Measurements from ENCODE around the gene CTCF. TPM values are rescaled to one million over a fixed set of nuclear protein-coding genes. Genes with fewer than 3 reads are reported as not detected.

The CTCF gene
- total RNA-seq, 1 experiment from 2014 or later, result 33.1 TPM

- no TSS peak for BruUV-seq (replicated peaks)
- intact Hi-C loops (cut with micrococcal nuclease; ENCODE audit: unreplicated experiment) (loop anchor here (10.0 kb wide), 1 partner anchor 129 kb away; the partner anchor contains the start of genes RANBP10 and TSNAXIP1), in situ Hi-C loops (cut with HindIII; ENCODE audit: low pct_unique_long_range_greater_than_20kb, low sequenced_read_pairs) (no loop called here)
- no peak for TF ChIP-seq POLR2AphosphoS5 (IDR thresholded peaks at IDR 0.05; ENCODE audit: low read depth, low read length)
- no peak for TF ChIP-seq REST (IDR thresholded peaks at IDR 0.05; ENCODE audit: insufficient read depth in 1 of 2, low read depth in 2 of 2, low read length in 1 of 2)
- ATAC-seq, result no peak
- H3K9me3 ChIP-seq (ENCODE audit: control insufficient read depth, insufficient read depth, low read depth, low read length), result no peaks in the 10 kb centered on the region
- no peak for DNase-seq (ENCODE audit: low read depth, low spot score)
- no peak overlapping the region for H3K4me3 ChIP-seq (ENCODE audit: low read depth in 2 of 2, low read length in 2 of 2)
- ChIA-PET CTCF (no interaction called here), POLR2A (no interaction called here)
- no peaks in the 10 kb centered on the region; the same call in 1 of the 2 replicates for H3K36me3 ChIP-seq (ENCODE audit: control insufficient read depth, insufficient read depth, low read length)
- H3K27me3 ChIP-seq (ENCODE audit: control insufficient read depth, insufficient read depth, low read length), result no peaks in the 10 kb centered on the region
- no peak overlapping the region for H3K27ac ChIP-seq (ENCODE audit: low read length)
- no peaks in the 10 kb centered on the region for H3K4me1 ChIP-seq (ENCODE audit: control insufficient read depth, insufficient read depth, low read length)
Measured at GRCh38 chr16:67675999-67676398, 113.7 kb downstream of the CTCF start.

GRCh38 chr16:67676516-67676915, 114.2 kb downstream of the CTCF start:
- Histone ChIP-seq H3K9me3 (ENCODE audit: control insufficient read depth, insufficient read depth, low read depth, low read length) (no peaks in the 10 kb centered on the region), H3K4me1 (ENCODE audit: control insufficient read depth, insufficient read depth, low read length) (no peaks in the 10 kb centered on the region), H3K27me3 (ENCODE audit: control insufficient read depth, insufficient read depth, low read length) (no peaks in the 10 kb centered on the region), H3K4me3 (ENCODE audit: low read depth in 2 of 2, low read length in 2 of 2) (no peak overlapping the region), H3K36me3 (ENCODE audit: control insufficient read depth, insufficient read depth, low read length) (no peaks in the 10 kb centered on the region; the same call in 1 of the 2 replicates), H3K27ac (ENCODE audit: low read length) (no peak overlapping the region)
- POLR2A ChIA-PET, result no interaction called here
- TF ChIP-seq SIN3A (IDR thresholded peaks at IDR 0.05; ENCODE audit: borderline replicate concordance, insufficient read depth, low read depth, low read length) (no peak), CTCF (IDR thresholded peaks at IDR 0.05) (no peak), REST (IDR thresholded peaks at IDR 0.05; ENCODE audit: insufficient read depth in 1 of 2, low read depth in 2 of 2, low read length in 1 of 2) (no peak), POLR2AphosphoS5 (IDR thresholded peaks at IDR 0.05; ENCODE audit: low read depth, low read length) (no peak), TCF7L2 (IDR thresholded peaks at IDR 0.05; ENCODE audit: low read depth, low read length) (no peak)
- intact Hi-C loops (cut with micrococcal nuclease; ENCODE audit: unreplicated experiment) (loop anchor here (10.0 kb wide), 1 partner anchor 128 kb away; the partner anchor contains the start of genes RANBP10 and TSNAXIP1), in situ Hi-C loops (cut with HindIII; ENCODE audit: low pct_unique_long_range_greater_than_20kb, low sequenced_read_pairs) (no loop called here)
- BruUV-seq (replicated peaks), result no TSS peak
- DNase-seq (ENCODE audit: low read depth, low spot score), result no peak
- ATAC-seq, result no peak
- CTCF ChIA-PET, result interaction anchor here (0.6 kb wide), 1 partner anchor 11 kb away, joined by 3 read pairs; no protein-coding TSS in a partner anchor

Data from Panc1 (cell line).